Motor neuron (in vitro differentiated cells): Measurements from ENCODE around the gene ERC1. TPM values are rescaled to one million over a fixed set of nuclear protein-coding genes. Genes with fewer than 3 reads are reported as not detected.
"Not testable (repeated sequence)": the region's sequence is repeated elsewhere in the genome, so short reads cannot be mapped to it uniquely, and the experiment has no call there.

Source experiments
- ATAC-seq, 8 experiments: fragments of 200-7000 bp; cut with Tn5 transposase; replicated peaks in 6 of 8; 2 replicates each; pipeline ENCODE4 v1.8.0; 2021; ENCODE audit warnings: mild to moderate bottlenecking in 8 of 8, moderate library complexity in 8 of 8
- H3K27ac ChIP-seq, 2 donors: fragments of 250-450 bp; sonication (Bioruptor Pico); 2 replicates each; pipeline ENCODE4 v1.9.0; 2021; ENCODE audit warnings: antibody characterized with exemption in 2 of 2, mild to moderate bottlenecking in 2 of 2, moderate library complexity in 1 of 2
- H3K4me1 ChIP-seq, 2 donors: fragments of 250-450 bp; sonication (Bioruptor Pico); replicated peaks in 1 of 2; 2 replicates each; pipeline ENCODE4 v1.6.1; 2021; ENCODE audit warnings: antibody characterized with exemption in 2 of 2, mild to moderate bottlenecking in 2 of 2, moderate library complexity in 1 of 2
- H3K4me3 ChIP-seq, 5 donors: fragments of 250-450 bp; sonication (Bioruptor Pico); 2 replicates each; pipeline ENCODE4 v1.9.0; 2021; ENCODE audit warnings: antibody characterized with exemption in 5 of 5, mild to moderate bottlenecking in 5 of 5, moderate library complexity in 4 of 5
- WGBS, 10 experiments: fragments of 450-650 bp; shearing (Covaris generic); methylation state at CpG; one replicate each; pipeline ENCODE4 v1.0.0; 2022; 5-methylcytosine and 5-hydroxymethylcytosine counted together
- in situ Hi-C, 9 experiments: fragments of 400-800 bp; cut with MboI; loops; one replicate each; pipeline ENCODE4 v1.15.0; 2021; ENCODE audit warnings: low sequenced_read_pairs in 9 of 9, low pct_unique_long_range_greater_than_20kb in 2 of 9; ENCODE audit not compliant: unreplicated experiment in 9 of 9
- total RNA-seq, 8 experiments: library from RNA; unstranded; fragments of 300-600 nt; gene quantifications; 2 replicates each; pipeline versions ENCODE4 v1.2.3 to v1.2.4, GENCODE V29; 2022

ERC1 gene
- total RNA-seq, 8 experiments from 2014 or later, result 15.1 to 53.8 (median 34.6) TPM

GRCh38 chr12:1255854-1256253, 264.8 kb downstream of the ERC1 start:
- H3K27ac ChIP-seq, H3K4me3 ChIP-seq, ATAC-seq, H3K4me1 ChIP-seq, in situ Hi-C loops: not testable (repeated sequence)
- WGBS, 10 experiments, result 90 to 100% (median 100%) methylated on average over 1 to 4 of the region's 4 CpGs; no CpG with 5 or more reads in 5 of the 10 experiments

- in situ Hi-C loops, result no loop called here
- Histone ChIP-seq H3K4me3 (no peak overlapping the region), H3K4me1 (no peaks in the 10 kb centered on the region), H3K27ac (no peak overlapping the region)
- no peak for ATAC-seq
- WGBS, 10 experiments, result 79 to 100% (median 95%) methylated on average over 1 to 2 of the region's 2 CpGs
Measured at GRCh38 chr12:1256285-1256684, 265.3 kb downstream of the ERC1 start.

- in situ Hi-C loops, result no loop called here
- 94 to 100% (median 100%) methylated on average over 1 to 7 of the region's 7 CpGs; no CpG with 5 or more reads in 5 of the 10 experiments for WGBS, 10 experiments
Measured at GRCh38 chr12:1256991-1257390, 266.0 kb downstream of the ERC1 start.

GRCh38 chr12:1262011-1262410, 271.0 kb downstream of the ERC1 start:
- H3K4me3 ChIP-seq, result no peak overlapping the region
- no peaks in the 10 kb centered on the region for H3K4me1 ChIP-seq
- no peak overlapping the region for H3K27ac ChIP-seq
- in situ Hi-C loops, result no loop called here
- ATAC-seq, result no peak
- 38 to 100% (median 94%) methylated on average over 2 of the region's 2 CpGs; no CpG with 5 or more reads in 1 of the 10 experiments for WGBS, 10 experiments

More at GRCh38 chr12:1256991-1257390, 266.0 kb downstream of the ERC1 start:
- no peak overlapping the region for H3K27ac ChIP-seq
- no peaks in the 10 kb centered on the region for H3K4me1 ChIP-seq
- ATAC-seq, result no peak
- no peak overlapping the region for H3K4me3 ChIP-seq

- in situ Hi-C loops, result no loop called here
- WGBS, 10 experiments, result 25 to 100% (median 74%) methylated on average over 1 to 7 of the region's 7 CpGs; no CpG with 5 or more reads in 1 of the 10 experiments
- no peak overlapping the region for H3K27ac ChIP-seq
- peak in 3 of 8 experiments; percentile 74 to 100 (median 83) for ATAC-seq
- H3K4me3 ChIP-seq, result no peak overlapping the region
- H3K4me1 ChIP-seq, result no peaks in the 10 kb centered on the region
Measured at GRCh38 chr12:1267243-1267642, 276.2 kb downstream of the ERC1 start.

GRCh38 chr12:1272142-1272541, 281.1 kb downstream of the ERC1 start:
- in situ Hi-C loops, result no loop called here
- Histone ChIP-seq H3K27ac (no peak overlapping the region), H3K4me1 (no peaks in the 10 kb centered on the region), H3K4me3 (no peak overlapping the region)
- ATAC-seq, result peak in 2 of 8 experiments; percentile 23 to 67
- 67 to 93% (median 80%) methylated on average over 1 to 3 of the region's 3 CpGs; no CpG with 5 or more reads in 2 of the 10 experiments for WGBS, 10 experiments

GRCh38 chr12:1273051-1273450, 282.0 kb downstream of the ERC1 start:
- ATAC-seq, result no peak
- 71 to 100% (median 87%) methylated on average over 3 to 5 of the region's 5 CpGs for WGBS, 10 experiments
- in situ Hi-C loops, result no loop called here
- Histone ChIP-seq H3K4me1 (no peaks in the 10 kb centered on the region), H3K4me3 (no peak overlapping the region), H3K27ac (no peak overlapping the region)

- Histone ChIP-seq H3K4me3 (no peak overlapping the region), H3K27ac (no peak overlapping the region), H3K4me1 (peaks cover 0 to 5% of the 10 kb centered on the region in 2 donors)
- ATAC-seq, result no peak
- in situ Hi-C loops, result no loop called here
- 45 to 93% (median 83%) methylated on average over 1 to 4 of the region's 4 CpGs; no CpG with 5 or more reads in 1 of the 10 experiments for WGBS, 10 experiments
Measured at GRCh38 chr12:1277905-1278304, 286.9 kb downstream of the ERC1 start.

- WGBS, 10 experiments, result 10 to 92% (median 67%) methylated on average over 2 to 3 of the region's 3 CpGs
- in situ Hi-C loops, result no loop called here
- H3K4me3 ChIP-seq, result no peak overlapping the region
- H3K4me1 ChIP-seq, result peaks cover 0 to 5% of the 10 kb centered on the region in 2 donors
- no peak for ATAC-seq
- no peak overlapping the region for H3K27ac ChIP-seq
Measured at GRCh38 chr12:1279050-1279449, 288.0 kb downstream of the ERC1 start.

- H3K4me3 ChIP-seq, result no peak overlapping the region
- in situ Hi-C loops, result no loop called here
- no peak overlapping the region for H3K27ac ChIP-seq
- 50 to 100% (median 88%) methylated on average over 1 to 5 of the region's 5 CpGs for WGBS, 10 experiments
- peaks cover 0 to 5% of the 10 kb centered on the region in 2 donors for H3K4me1 ChIP-seq
- ATAC-seq, result no peak
Measured at GRCh38 chr12:1280059-1280458, 289.0 kb downstream of the ERC1 start.

- H3K27ac ChIP-seq, result no peak overlapping the region
- in situ Hi-C loops, result no loop called here
- 3 to 98% (median 88%) methylated on average over 2 to 6 of the region's 7 CpGs for WGBS, 10 experiments
- ATAC-seq, result peak in 4 of 8 experiments; percentile 25 to 80 (median 52)
- H3K4me3 ChIP-seq, result no peak overlapping the region
- H3K4me1 ChIP-seq, result peaks cover 0 to 5% of the 10 kb centered on the region in 2 donors
Measured at GRCh38 chr12:1281683-1282366, 290.8 kb downstream of the ERC1 start.

- WGBS, 10 experiments, result 13 to 80% (median 60%) methylated on average over 1 to 5 of the region's 5 CpGs; no CpG with 5 or more reads in 1 of the 10 experiments
- ATAC-seq, result peak in 3 of 8 experiments; percentile 52 to 67 (median 59)
- in situ Hi-C loops, result no loop called here
Measured at GRCh38 chr12:1282670-1283315, 291.8 kb downstream of the ERC1 start.

GRCh38 chr12:1283316-1283715, 292.3 kb downstream of the ERC1 start:
- WGBS, 10 experiments, result 10 to 100% (median 86%) methylated on average over 1 to 2 of the region's 2 CpGs; no CpG with 5 or more reads in 2 of the 10 experiments
- H3K4me1 ChIP-seq, result peaks cover 0 to 5% of the 10 kb centered on the region in 2 donors
- peak in 2 of 8 experiments; percentile 10 to 13 for ATAC-seq
- no peak overlapping the region for H3K27ac ChIP-seq
- in situ Hi-C loops, result no loop called here
- no peak overlapping the region for H3K4me3 ChIP-seq

More at GRCh38 chr12:1282670-1283315, 291.8 kb downstream of the ERC1 start:
- no peak overlapping the region for H3K4me3 ChIP-seq
- H3K4me1 ChIP-seq, result peaks cover 0 to 5% of the 10 kb centered on the region in 2 donors
- no peak overlapping the region for H3K27ac ChIP-seq
